Activated T-cell treated with anti-CD3 and anti-CD28 coated beads for 24 hours (primary cell): Measurements from ENCODE around the gene OR6M1.

Experiments used
- DNase-seq: peaks from one replicate; pipeline ENCODE4 v3.0.0-alpha.2; 2020; ENCODE audit warnings: low read depth

OR6M1 gene

GRCh38 chr11:123775715-123776549 lies 30.2 kb downstream of the OR6M1 start:
- no peak for DNase-seq

- no peak for DNase-seq
Observed at GRCh38 chr11:123775289-123775688, 30.9 kb downstream of the OR6M1 start.

DNA sequence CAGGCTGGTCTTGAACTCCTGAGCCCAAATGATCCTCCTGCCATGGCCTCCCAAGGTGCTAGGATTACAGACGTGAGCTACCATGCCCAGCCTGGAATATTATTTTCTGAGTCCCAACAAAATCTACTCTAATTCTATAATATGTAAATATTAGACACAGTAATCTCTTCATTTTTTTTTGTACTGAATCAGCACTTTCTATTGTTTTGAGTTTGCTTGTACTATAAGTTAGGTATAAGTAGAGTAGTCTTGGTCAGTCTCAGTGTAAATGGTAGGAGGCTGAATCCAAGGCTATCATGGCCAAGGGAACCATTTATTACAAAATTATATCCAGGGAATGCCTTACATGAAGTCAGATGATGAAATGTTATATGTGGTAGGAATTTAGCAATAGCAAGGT lies 32.2 kb downstream of the OR6M1 start:
- no peak for DNase-seq

- no peak for DNase-seq
Observed at GRCh38 chr11:123773026-123773425, 33.1 kb downstream of the OR6M1 start.

DNA sequence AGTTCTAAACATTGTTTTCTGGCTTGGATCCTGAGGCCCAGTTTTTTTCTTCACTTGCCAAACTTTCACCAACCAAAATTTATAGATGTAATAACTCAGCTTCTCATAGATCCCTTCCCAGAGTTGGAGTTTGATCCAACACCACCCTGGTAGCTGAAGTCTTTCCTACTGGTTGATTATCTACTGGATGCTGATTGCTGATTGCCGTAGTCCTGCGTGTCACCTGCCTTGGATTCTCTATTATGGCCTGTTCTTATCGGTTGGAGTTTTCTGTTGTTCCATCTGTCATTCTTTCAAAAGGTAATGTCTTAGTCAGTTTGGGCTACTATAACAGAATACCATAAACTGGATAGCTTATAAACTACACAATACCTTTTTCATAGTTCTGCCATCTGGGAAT lies 34.5 kb downstream of the OR6M1 start:
- no peak for DNase-seq

- DNase-seq = no peak
Observed at GRCh38 chr11:123770712-123771111, 35.4 kb downstream of the OR6M1 start.

DNA sequence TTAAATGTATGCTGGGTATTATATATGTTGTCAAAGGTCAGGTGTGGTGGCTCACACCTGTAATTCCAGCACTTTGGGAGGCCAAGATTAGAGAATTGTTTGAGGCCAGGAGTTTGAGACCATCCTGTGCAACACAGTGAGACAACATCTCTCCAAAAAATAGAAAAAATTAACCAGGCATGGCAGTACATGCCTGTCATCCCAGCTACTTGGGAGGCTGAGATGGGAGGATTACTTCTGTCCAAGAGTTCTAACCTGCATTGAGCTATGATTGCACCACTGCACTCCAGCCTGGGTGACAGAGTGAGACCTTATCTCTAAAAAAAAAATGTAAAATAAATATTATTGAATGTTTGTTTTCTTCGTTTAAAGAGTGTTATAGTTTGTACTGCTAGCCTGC lies 40.5 kb downstream of the OR6M1 start:
- DNase-seq = no peak

- DNase-seq = no peak
Observed at GRCh38 chr11:123762422-123762821, 43.7 kb downstream of the OR6M1 start.

- no peak for DNase-seq
Observed at GRCh38 chr11:123760894-123761293, 45.3 kb downstream of the OR6M1 start.

GRCh38 chr11:123757976-123758375 lies 48.2 kb downstream of the OR6M1 start:
- no peak for DNase-seq

GRCh38 chr11:123755813-123756212 lies 50.3 kb downstream of the OR6M1 start:
- DNase-seq = no peak
